Subcutaneous adipose tissue (tissue), 4 donors: Measurements from ENCODE around the gene TFF2. TPM values are rescaled to one million over a fixed set of nuclear protein-coding genes. Genes with fewer than 3 reads are reported as not detected.

Experiments
- CTCF ChIP-seq: fragments of 450-650 bp; IDR thresholded peaks from one replicate; pipeline ENCODE4 v1.5.1; 2016; ENCODE audit warnings: low read depth, mild to moderate bottlenecking, control low read depth, antibody characterized with exemption, moderate library complexity
- total RNA-seq, 4 donors: library from RNA; depleted of rRNA; stranded (reverse); fragments of >200 nt; gene quantifications; one replicate each; pipeline ENCODE4 v1.1.0, GENCODE V29; 2016

Gene TFF2
- total RNA-seq, result not detected

- TF ChIP-seq CTCF, result no peak
These were observed at the start of gene TFF2 for GRCh38 chr21:42350927-42351426. TFF2 (minus strand) TSS chr21:42350994; CDS start chr21:42350957, 37 bp downstream.

- TF ChIP-seq CTCF, result no peak
These were observed 49.7 kb upstream of the TFF2 start for GRCh38 chr21:42400525-42400924.

- no peak for TF ChIP-seq CTCF
These were observed 47.7 kb upstream of the TFF2 start for GRCh38 chr21:42398436-42399028.

GRCh38 chr21:42397746-42398394 is 47.1 kb upstream of the TFF2 start:
- no peak for TF ChIP-seq CTCF

GRCh38 chr21:42396799-42397745 is 46.3 kb upstream of the TFF2 start:
- TF ChIP-seq CTCF, result no peak

- no peak for TF ChIP-seq CTCF
These were observed 45.3 kb upstream of the TFF2 start, which contains the start of gene TMPRSS3 for GRCh38 chr21:42395905-42396651. TMPRSS3 (minus strand) TSS chr21:42396052; CDS start chr21:42395417, 635 bp downstream.
